Subcutaneous abdominal adipose tissue (tissue), 5 donors: ENCODE data around the gene TRAPPC10.

Experiments
- H3K27ac ChIP-seq: one replicate; pipeline ENCODE4 v1.7.0; 2013; ENCODE audit warnings: low read depth, mild to moderate bottlenecking, inconsistent platforms, low read length, moderate library complexity
- H3K27me3 ChIP-seq, 5 donors: one replicate each; pipeline ENCODE4 v1.7.0; 2013; ENCODE audit warnings: low read length in 5 of 5, inconsistent platforms in 1 of 5; ENCODE audit not compliant: control insufficient read depth in 5 of 5, insufficient read depth in 4 of 5
- H3K36me3 ChIP-seq, 5 donors: one replicate each; pipeline ENCODE4 v1.7.0; 2013; ENCODE audit warnings: low read length in 5 of 5; ENCODE audit not compliant: control insufficient read depth in 5 of 5, insufficient read depth in 5 of 5
- H3K4me1 ChIP-seq, 5 donors: one replicate each; pipeline ENCODE4 v1.7.0; 2013; ENCODE audit warnings: low read length in 5 of 5, mild to moderate bottlenecking in 3 of 5, moderate library complexity in 1 of 5; ENCODE audit not compliant: control insufficient read depth in 5 of 5, insufficient read depth in 5 of 5
- H3K4me3 ChIP-seq, 5 donors: one replicate each; pipeline ENCODE4 v1.7.0; 2013; ENCODE audit warnings: low read length in 5 of 5, low read depth in 1 of 5
- H3K9ac ChIP-seq, 5 donors: one replicate each; pipeline ENCODE4 v1.7.0; 2013; ENCODE audit warnings: low read length in 5 of 5, mild to moderate bottlenecking in 4 of 5, moderate library complexity in 3 of 5
- H3K9me3 ChIP-seq, 5 donors: one replicate each; pipeline ENCODE4 v1.7.0; 2013; ENCODE audit warnings: low read length in 5 of 5; ENCODE audit not compliant: control insufficient read depth in 5 of 5
- donor health status: healthy.
- donor health status: healthy.
- donor health status: healthy.
- donor health status: healthy.
- donor health status: healthy.

TRAPPC10 gene

DNA sequence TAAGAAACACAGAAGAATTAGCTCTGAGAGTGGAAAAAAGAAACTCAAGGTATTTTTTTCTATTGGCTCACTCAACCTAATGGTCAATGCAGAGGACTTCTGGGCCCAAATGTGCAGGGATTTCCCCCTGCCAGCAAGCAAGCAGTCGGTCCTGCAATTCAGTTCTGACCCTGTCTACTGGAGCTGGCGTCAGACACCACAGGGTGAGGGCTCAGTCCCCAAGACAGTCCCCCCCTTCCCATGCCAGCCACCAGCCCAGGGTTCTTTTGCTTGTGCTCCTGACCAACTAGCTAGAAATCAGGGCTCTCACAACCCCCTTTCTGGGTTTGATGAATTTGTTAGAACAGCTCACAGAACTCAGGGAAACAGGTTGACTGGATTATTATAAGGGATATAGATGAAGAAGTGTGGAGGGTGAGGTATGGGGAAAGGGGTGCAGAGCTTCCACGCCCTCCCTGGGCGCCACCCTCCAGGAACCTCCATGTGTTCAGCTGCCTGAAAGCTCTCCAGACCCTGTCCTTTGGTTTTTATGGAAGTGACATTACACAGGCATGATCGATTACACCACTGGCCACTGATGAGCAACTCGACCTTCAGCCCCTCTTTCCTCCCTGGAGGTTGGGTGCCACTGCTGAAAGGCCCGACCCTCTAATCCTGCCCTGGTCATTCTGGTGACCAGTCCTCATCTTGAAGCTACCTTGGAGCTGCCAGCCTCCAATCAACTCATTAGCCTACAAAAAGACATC, 72.6 kb downstream of the TRAPPC10 start:
- H3K4me3 ChIP-seq: no peak overlapping the region
- no peaks in the 10 kb centered on the region for H3K27me3 ChIP-seq
- peaks cover 12 to 90% (median 83%) of the 10 kb centered on the region in 5 donors for H3K36me3 ChIP-seq
- H3K27ac ChIP-seq: peak overlapping the region; percentile 30
- H3K9me3 ChIP-seq: no peaks in the 10 kb centered on the region
- peaks cover 2 to 44% (median 23%) of the 10 kb centered on the region in 5 donors for H3K4me1 ChIP-seq
- no peak overlapping the region for H3K9ac ChIP-seq

DNA sequence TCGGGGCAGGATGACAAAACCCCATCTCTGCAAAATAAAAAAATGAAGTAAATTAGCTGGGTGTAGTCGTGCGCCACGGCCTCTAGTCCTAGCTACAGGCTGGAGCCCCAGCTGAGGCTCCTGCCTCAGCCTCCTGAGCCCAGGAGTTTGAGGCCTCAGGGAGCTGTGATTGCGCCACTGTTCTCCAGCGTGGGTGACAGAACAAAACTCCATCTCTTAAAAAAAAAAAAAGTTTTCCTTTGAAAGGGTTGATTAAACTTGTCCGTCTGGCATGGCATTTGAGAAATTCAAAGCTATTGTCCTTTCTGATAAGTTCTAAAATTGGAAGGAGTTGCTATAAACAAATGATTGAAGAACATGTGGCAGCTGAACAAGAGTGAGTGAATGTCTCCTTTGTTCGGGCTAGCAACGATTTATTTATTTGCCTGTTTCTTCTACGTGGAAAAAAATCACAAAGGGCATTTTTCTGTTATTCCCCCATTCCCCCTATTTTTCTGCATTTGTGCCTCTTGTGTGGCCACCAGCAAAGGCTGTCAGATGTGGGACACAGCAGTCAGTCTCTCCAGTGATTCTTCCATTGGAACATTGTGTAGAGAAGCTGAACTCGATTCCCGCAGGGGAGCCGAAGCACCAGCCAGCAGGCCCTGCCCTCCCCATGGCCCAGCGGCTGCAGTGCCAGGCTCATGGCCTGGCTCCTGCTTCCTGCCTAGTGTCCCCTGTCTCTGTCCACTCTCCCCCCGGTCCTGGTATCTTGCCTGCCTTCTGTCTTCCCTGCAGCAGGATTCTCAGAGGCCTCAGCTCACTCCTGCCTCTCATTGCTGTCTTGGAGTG, 73.6 kb downstream of the TRAPPC10 start:
- Histone ChIP-seq H3K4me3 (no peak overlapping the region), H3K9ac (peak overlapping the region in 1 of 5 donors; percentile 11), H3K27me3 (no peaks in the 10 kb centered on the region), H3K36me3 (peaks cover 8 to 92% (median 84%) of the 10 kb centered on the region in 5 donors), H3K27ac (peak overlapping the region; percentile 37), H3K4me1 (peaks cover 2 to 44% (median 23%) of the 10 kb centered on the region in 5 donors), H3K9me3 (no peaks in the 10 kb centered on the region)

DNA sequence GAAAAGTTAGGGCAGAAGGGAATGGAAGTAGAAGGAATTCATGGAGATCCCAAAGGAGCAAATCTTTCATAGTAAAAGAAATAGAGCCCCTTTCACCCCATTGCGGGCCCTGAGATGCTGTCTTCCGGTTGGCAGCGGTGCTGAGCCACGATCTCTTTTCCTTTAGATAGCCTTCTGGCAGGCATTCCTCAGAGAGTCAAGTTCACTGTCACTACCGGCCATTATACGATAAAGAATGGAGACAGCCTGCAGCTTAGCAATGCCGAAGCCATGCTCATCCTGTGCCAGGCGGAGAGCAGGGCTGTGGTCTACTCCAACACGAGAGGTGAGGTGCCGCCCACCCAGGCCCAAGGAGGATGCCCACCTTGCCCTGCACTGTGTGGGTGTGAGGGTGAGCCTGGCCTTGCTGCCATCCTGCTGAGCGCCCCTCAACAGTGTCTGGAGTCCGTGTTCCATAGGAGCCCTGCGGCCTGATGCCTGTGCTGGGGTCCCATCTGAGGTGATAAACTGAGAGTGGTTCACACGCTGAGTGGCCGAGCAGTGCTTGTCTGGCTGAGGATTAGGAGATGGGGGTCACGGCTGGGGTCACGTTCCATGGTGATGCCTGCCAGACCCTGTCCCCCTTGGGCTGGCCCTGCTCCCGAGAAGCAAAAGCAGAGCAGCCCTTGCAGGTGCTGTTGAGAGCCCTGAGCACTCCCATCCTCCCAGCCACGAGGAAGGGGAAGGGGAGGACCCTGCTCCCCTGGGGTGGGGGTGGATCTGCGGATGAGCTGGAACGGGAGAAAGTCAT, 74.7 kb downstream of the TRAPPC10 start:
- H3K4me1 ChIP-seq: peaks cover 2 to 44% (median 23%) of the 10 kb centered on the region in 5 donors
- no peak overlapping the region for H3K9ac ChIP-seq
- H3K4me3 ChIP-seq: no peak overlapping the region

DNA sequence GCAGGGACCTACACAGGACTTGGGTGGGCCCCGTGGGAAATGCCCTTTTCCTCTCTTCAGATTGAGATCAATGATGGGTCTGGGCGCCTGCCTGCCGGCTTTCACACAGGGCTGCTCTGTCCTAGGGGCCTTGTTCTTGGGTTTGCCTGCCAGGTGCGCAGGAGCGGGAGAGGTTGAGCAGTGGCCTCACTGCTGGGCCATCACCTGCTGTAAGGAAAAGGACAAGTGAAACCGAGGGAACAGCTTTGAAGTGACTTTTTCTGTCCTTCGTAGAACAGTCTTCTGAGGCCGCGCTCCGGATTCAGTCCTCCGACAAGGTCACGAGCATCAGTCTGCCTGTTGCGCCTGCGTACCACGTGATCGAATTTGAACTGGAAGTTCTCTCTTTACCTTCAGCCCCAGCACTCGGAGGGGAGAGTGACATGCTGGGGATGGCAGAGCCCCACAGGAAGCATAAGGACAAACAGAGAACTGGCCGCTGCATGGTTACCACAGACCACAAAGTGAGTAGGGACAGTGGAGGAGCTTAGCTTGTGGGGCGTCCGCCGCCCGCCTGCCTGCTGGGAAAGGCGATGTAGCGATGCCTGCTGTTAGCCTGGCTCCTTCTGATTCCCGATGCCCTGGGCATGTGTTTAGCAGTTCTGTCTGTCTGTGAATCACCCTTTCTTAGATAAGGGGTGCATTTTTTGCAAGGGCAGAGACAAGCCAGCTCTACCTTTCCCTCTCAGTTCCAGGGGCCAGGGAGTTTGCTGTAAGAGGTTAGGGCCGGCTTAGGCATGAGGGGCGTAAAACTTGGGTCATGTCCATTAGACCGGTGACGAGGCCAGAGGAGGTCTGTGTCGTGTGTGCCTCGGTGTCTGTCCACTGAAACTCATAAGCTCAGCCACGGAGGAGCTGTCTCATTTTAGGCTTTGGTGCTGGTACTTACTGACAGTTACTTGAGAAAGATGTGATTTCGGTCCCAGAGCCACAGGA, 75.6 kb downstream of the TRAPPC10 start:
- Histone ChIP-seq H3K27me3 (no peaks in the 10 kb centered on the region), H3K4me3 (no peak overlapping the region), H3K9ac (no peak overlapping the region), H3K36me3 (peaks cover 6 to 85% (median 76%) of the 10 kb centered on the region in 5 donors), H3K9me3 (no peaks in the 10 kb centered on the region), H3K4me1 (peaks cover 2 to 44% (median 23%) of the 10 kb centered on the region in 5 donors), H3K27ac (no peak overlapping the region)

More for the DNA sequence above, 74.7 kb downstream of the TRAPPC10 start:
- Histone ChIP-seq H3K9me3 (no peaks in the 10 kb centered on the region), H3K27ac (peak overlapping the region; percentile 37), H3K36me3 (peaks cover 8 to 87% (median 78%) of the 10 kb centered on the region in 5 donors), H3K27me3 (no peaks in the 10 kb centered on the region)

- Histone ChIP-seq H3K27ac (no peak overlapping the region), H3K9me3 (no peaks in the 10 kb centered on the region), H3K9ac (no peak overlapping the region), H3K36me3 (peaks cover 3 to 85% (median 73%) of the 10 kb centered on the region in 5 donors), H3K4me1 (peaks cover 2 to 38% (median 23%) of the 10 kb centered on the region in 5 donors), H3K4me3 (no peak overlapping the region), H3K27me3 (no peaks in the 10 kb centered on the region)
Measured at GRCh38 chr21:44088401-44088780, 76.3 kb downstream of the TRAPPC10 start.

DNA sequence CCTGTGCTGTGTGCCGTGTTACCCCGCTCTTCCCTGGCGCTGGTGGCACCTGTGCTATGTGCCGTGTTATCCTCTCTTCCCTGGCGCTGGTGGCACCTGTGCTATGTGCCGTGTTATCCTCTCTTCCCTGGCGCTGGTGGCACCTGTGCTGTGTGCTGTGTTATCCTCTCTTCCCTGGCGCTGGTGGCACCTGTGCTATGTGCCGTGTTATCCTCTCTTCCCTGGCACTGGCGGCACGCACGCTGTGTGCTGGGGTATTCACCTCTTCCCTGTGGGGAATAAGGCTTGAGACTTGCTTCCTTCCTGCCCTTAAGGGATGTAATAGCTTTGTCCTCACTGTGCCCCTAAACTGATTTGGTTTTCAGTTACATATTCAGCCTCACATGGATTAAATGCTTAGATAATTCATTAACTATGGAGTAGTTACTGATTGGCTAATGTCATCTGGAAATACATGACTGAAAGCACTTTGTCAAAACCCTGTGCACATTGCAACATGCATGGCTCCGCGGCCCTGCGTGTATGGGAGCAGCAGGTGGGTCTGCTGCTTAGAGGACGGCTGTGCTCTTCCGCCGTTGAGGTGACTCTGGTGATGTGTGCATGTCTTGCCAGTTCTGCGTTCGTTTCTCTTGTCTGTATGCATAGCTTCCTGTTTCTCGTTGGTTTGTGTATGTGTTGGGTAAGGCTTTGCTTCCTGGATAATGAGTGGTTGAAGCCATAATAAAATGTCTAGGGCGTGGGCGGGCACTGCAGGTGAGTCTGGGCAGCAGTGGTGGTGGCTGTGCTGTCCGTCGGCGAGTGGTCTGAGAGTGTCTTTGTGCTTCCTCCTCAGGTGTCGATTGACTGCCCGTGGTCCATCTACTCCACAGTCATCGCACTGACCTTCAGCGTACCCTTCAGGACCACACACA, 77.1 kb downstream of the TRAPPC10 start:
- Histone ChIP-seq H3K27ac (no peak overlapping the region), H3K9me3 (no peaks in the 10 kb centered on the region), H3K36me3 (peaks cover 0 to 85% (median 70%) of the 10 kb centered on the region in 5 donors), H3K27me3 (no peaks in the 10 kb centered on the region), H3K4me1 (peaks cover 2 to 30% (median 19%) of the 10 kb centered on the region in 5 donors), H3K4me3 (no peak overlapping the region), H3K9ac (no peak overlapping the region)

GRCh38 chr21:44090325-44090724, 78.2 kb downstream of the TRAPPC10 start:
- no peak overlapping the region for H3K9ac ChIP-seq

GRCh38 chr21:44092211-44092610, 80.1 kb downstream of the TRAPPC10 start:
- Histone ChIP-seq H3K4me1 (peaks cover 0 to 6% (median 0%) of the 10 kb centered on the region in 5 donors), H3K36me3 (peaks cover 0 to 65% (median 56%) of the 10 kb centered on the region in 5 donors), H3K27me3 (no peaks in the 10 kb centered on the region), H3K9ac (no peak overlapping the region), H3K9me3 (no peaks in the 10 kb centered on the region), H3K27ac (no peak overlapping the region), H3K4me3 (no peak overlapping the region)

More at GRCh38 chr21:44090325-44090724, 78.2 kb downstream of the TRAPPC10 start:
- H3K27ac ChIP-seq: no peak overlapping the region
- peaks cover 2 to 22% (median 14%) of the 10 kb centered on the region in 5 donors for H3K4me1 ChIP-seq
- no peaks in the 10 kb centered on the region for H3K9me3 ChIP-seq
- H3K36me3 ChIP-seq: peaks cover 0 to 81% (median 67%) of the 10 kb centered on the region in 5 donors
- no peaks in the 10 kb centered on the region for H3K27me3 ChIP-seq
- no peak overlapping the region for H3K4me3 ChIP-seq
